NT2/D1 (cell line): ENCODE measurements around the gene FGF10.

Source experiments
- SUZ12 ChIP-seq: IDR thresholded peaks from 2 replicates; pipeline ENCODE4 v1.6.1; 2011; ENCODE audit not compliant: insufficient read length, insufficient read depth; ENCODE audit errors: extremely low read depth
- YY1 ChIP-seq: IDR thresholded peaks from 2 replicates; pipeline ENCODE4 v1.6.1; 2011; ENCODE audit not compliant: insufficient read length, insufficient read depth
- ZNF274 ChIP-seq: IDR thresholded peaks from 2 replicates; pipeline ENCODE4 v1.6.1; 2011; ENCODE audit warnings: mild to moderate bottlenecking, low read depth, low read length

GRCh38 chr5:44426944-44427343 lies 37.7 kb upstream of the FGF10 start:
- no peak for TF ChIP-seq YY1
- no peak for TF ChIP-seq ZNF274
- no peak for TF ChIP-seq SUZ12
